CD4-positive, CD25-positive, alpha-beta regulatory T cell (primary cell): ENCODE results near the gene RPL21. TPM values are rescaled to one million over a fixed set of nuclear protein-coding genes. Genes with fewer than 3 reads are reported as not detected.

Experiments
- ATAC-seq, 2 donors: fragments of 150-1000 bp; cut with Tn5 transposase; one replicate each; pipeline ENCODE4 v1.10.0; 2021; ENCODE audit warnings: low read depth in 2 of 2, moderate number of reproducible peaks in 2 of 2, moderate library complexity in 1 of 2
- DNase-seq, 3 donors: peaks; one replicate each; pipeline versions ENCODE4 v3.0.0 to v3.0.0-alpha.2; 2012 to 2022; ENCODE audit warnings: mixed read lengths in 1 of 3
- H3K27ac ChIP-seq: one replicate; pipeline ENCODE4 v1.7.0; 2013; ENCODE audit warnings: mild to moderate bottlenecking, low read length; ENCODE audit not compliant: insufficient read depth, poor library complexity, severe bottlenecking
- H3K27me3 ChIP-seq: one replicate; pipeline ENCODE4 v1.7.0; 2013; ENCODE audit warnings: low read length; ENCODE audit not compliant: control insufficient read depth, insufficient read depth
- H3K36me3 ChIP-seq: one replicate; pipeline ENCODE4 v1.7.0; 2013; ENCODE audit warnings: mild to moderate bottlenecking, low read length, moderate library complexity; ENCODE audit not compliant: control insufficient read depth, insufficient read depth
- H3K4me1 ChIP-seq: 2 replicates; pipeline ENCODE4 v1.7.0; 2013; ENCODE audit warnings: mild to moderate bottlenecking, low read length; ENCODE audit not compliant: insufficient read depth, control insufficient read depth, poor library complexity, severe bottlenecking
- H3K4me3 ChIP-seq: one replicate; pipeline ENCODE4 v1.7.0; 2013; ENCODE audit warnings: low read depth, mild to moderate bottlenecking, low read length, moderate library complexity
- H3K9me3 ChIP-seq, 2 experiments: 1 replicate in 1 of 2; 2 replicates in 1 of 2; pipeline ENCODE4 v1.7.0; 2013; ENCODE audit warnings: low read length in 2 of 2, mild to moderate bottlenecking in 1 of 2, moderate library complexity in 1 of 2; ENCODE audit not compliant: control insufficient read depth in 2 of 2
- H3K27ac Mint-ChIP-seq, 3 donors: one replicate each; pipeline ENCODE4 v1.8.0; 2020 to 2022; ENCODE audit warnings: mild to moderate bottlenecking in 3 of 3, mixed read lengths in 3 of 3, moderate library complexity in 2 of 3
- H3K27me3 Mint-ChIP-seq: one replicate; pipeline ENCODE4 v1.8.0; 2022; ENCODE audit warnings: mild to moderate bottlenecking, mixed read lengths
- H3K36me3 Mint-ChIP-seq: one replicate; pipeline ENCODE4 v1.8.0; 2020; ENCODE audit warnings: mixed read lengths
- H3K4me1 Mint-ChIP-seq, 4 donors: one replicate each; pipeline ENCODE4 v1.8.0; 2020 to 2022; ENCODE audit warnings: mixed read lengths in 4 of 4, mild to moderate bottlenecking in 1 of 4
- H3K4me3 Mint-ChIP-seq, 4 donors: one replicate each; pipeline ENCODE4 v1.8.0; 2020 to 2022; ENCODE audit warnings: mild to moderate bottlenecking in 4 of 4, mixed read lengths in 4 of 4, moderate library complexity in 3 of 4
- H3K9me3 Mint-ChIP-seq, 7 donors: one replicate each; pipeline ENCODE4 v1.8.0; 2020 to 2022; ENCODE audit warnings: mixed read lengths in 7 of 7, mild to moderate bottlenecking in 3 of 7, moderate library complexity in 2 of 7
- polyA plus RNA-seq, 4 donors: library from polyadenylated mRNA; unstranded; fragments of 300-500 nt; fragmentation: Illumina TruSeq; gene quantifications; one replicate each; pipeline ENCODE4 v1.2.3, GENCODE V29; 2021
- total RNA-seq: library from RNA; stranded (reverse); gene quantifications from one replicate; pipeline ENCODE4 v1.2.3, GENCODE V29; 2022

RPL21 gene
- total RNA-seq (1,575 TPM), polyA plus RNA-seq (1,000 to 10,000 TPM; 4,189 to 7,317 (median 5,908) TPM)

- Histone ChIP-seq H3K36me3 (peaks cover 21% of the 10 kb centered on the region), H3K4me1 (peaks cover 33% of the 10 kb centered on the region), H3K9me3 (no peaks in the 10 kb centered on the region), H3K27ac (peak within 1 kb of the TSS; percentile 97), H3K4me3 (peak within 1 kb of the TSS; percentile 99), H3K27me3 (no peaks in the 10 kb centered on the region)
- H3K36me3 Mint-ChIP-seq: peaks cover 19% of the 10 kb centered on the region
- no peaks in the 10 kb centered on the region for H3K27me3 Mint-ChIP-seq
- peak within 1 kb of the TSS; percentile 99 to 100 (median 100) for H3K27ac Mint-ChIP-seq
- no peaks in the 10 kb centered on the region for H3K9me3 Mint-ChIP-seq
- H3K4me1 Mint-ChIP-seq: peaks cover 29 to 64% (median 45%) of the 10 kb centered on the region in 4 donors
- peak within 1 kb of the TSS; percentile 96 to 98 (median 96) for H3K4me3 Mint-ChIP-seq
- ATAC-seq: peak; percentile 95
- peak; percentile 88 to 97 (median 95) for DNase-seq
These were observed at the start of gene RPL21 for GRCh38 chr13:27251166-27252091. RPL21 (plus strand) TSS chr13:27251558; CDS start chr13:27253777, 2,219 bp downstream.

- no peaks in the 10 kb centered on the region for H3K9me3 ChIP-seq
- Mint-ChIP-seq H3K9me3 (no peaks in the 10 kb centered on the region), H3K27me3 (peaks cover 4% of the 10 kb centered on the region), H3K36me3 (no peaks in the 10 kb centered on the region), H3K27ac (no peak overlapping the region), H3K4me1 (peaks cover 0 to 5% (median 0%) of the 10 kb centered on the region in 4 donors), H3K4me3 (no peak overlapping the region)
- H3K36me3 ChIP-seq: no peaks in the 10 kb centered on the region
- ATAC-seq: no peak
- H3K27ac ChIP-seq: no peak overlapping the region
- no peak for DNase-seq
- no peak overlapping the region for H3K4me3 ChIP-seq
- H3K4me1 ChIP-seq: no peaks in the 10 kb centered on the region
- H3K27me3 ChIP-seq: no peaks in the 10 kb centered on the region
These were observed 49.7 kb upstream of the RPL21 start for GRCh38 chr13:27201661-27202060.

GRCh38 chr13:27203186-27203585 lies 48.2 kb upstream of the RPL21 start:
- Mint-ChIP-seq H3K27me3 (no peaks in the 10 kb centered on the region), H3K4me3 (no peak overlapping the region), H3K36me3 (peaks cover 3% of the 10 kb centered on the region), H3K4me1 (peaks cover 0 to 5% (median 0%) of the 10 kb centered on the region in 4 donors), H3K27ac (no peak overlapping the region), H3K9me3 (peaks cover 0 to 2% (median 0%) of the 10 kb centered on the region in 7 donors)
- H3K4me3 ChIP-seq: no peak overlapping the region
- no peak overlapping the region for H3K27ac ChIP-seq
- no peaks in the 10 kb centered on the region for H3K4me1 ChIP-seq
- H3K9me3 ChIP-seq: no peaks in the 10 kb centered on the region
- H3K27me3 ChIP-seq: no peaks in the 10 kb centered on the region
- ATAC-seq: no peak
- no peak for DNase-seq
- H3K36me3 ChIP-seq: no peaks in the 10 kb centered on the region

GRCh38 chr13:27203854-27204253 lies 47.5 kb upstream of the RPL21 start:
- DNase-seq: peak in 1 of 3 donors; percentile 16
- H3K9me3 ChIP-seq: no peaks in the 10 kb centered on the region

GRCh38 chr13:27208514-27208913 lies 42.8 kb upstream of the RPL21 start:
- DNase-seq: no peak
- H3K36me3 Mint-ChIP-seq: peaks cover 5% of the 10 kb centered on the region
- no peaks in the 10 kb centered on the region for H3K27me3 ChIP-seq
- no peak for ATAC-seq
- H3K36me3 ChIP-seq: no peaks in the 10 kb centered on the region
- H3K9me3 ChIP-seq: no peaks in the 10 kb centered on the region
- no peak overlapping the region for H3K27ac Mint-ChIP-seq
- H3K9me3 Mint-ChIP-seq: peaks cover 0 to 4% (median 1%) of the 10 kb centered on the region in 7 donors
- no peak overlapping the region for H3K27ac ChIP-seq
- no peaks in the 10 kb centered on the region for H3K4me1 ChIP-seq
- no peak overlapping the region for H3K4me3 ChIP-seq
- peaks cover 10% of the 10 kb centered on the region for H3K27me3 Mint-ChIP-seq
- peaks cover 0 to 3% (median 0%) of the 10 kb centered on the region in 4 donors for H3K4me1 Mint-ChIP-seq
- no peak overlapping the region for H3K4me3 Mint-ChIP-seq

More at GRCh38 chr13:27203854-27204253, 47.5 kb upstream of the RPL21 start:
- Mint-ChIP-seq H3K36me3 (peaks cover 3% of the 10 kb centered on the region), H3K27me3 (no peaks in the 10 kb centered on the region), H3K4me3 (no peak overlapping the region), H3K9me3 (peaks cover 0 to 4% (median 0%) of the 10 kb centered on the region in 7 donors), H3K4me1 (peaks cover 0 to 5% (median 0%) of the 10 kb centered on the region in 4 donors), H3K27ac (peak overlapping the region in 1 of 3 donors; percentile 82)
- no peak for ATAC-seq
- no peaks in the 10 kb centered on the region for H3K27me3 ChIP-seq
- no peak overlapping the region for H3K4me3 ChIP-seq
- H3K36me3 ChIP-seq: no peaks in the 10 kb centered on the region
- no peak overlapping the region for H3K27ac ChIP-seq
- no peaks in the 10 kb centered on the region for H3K4me1 ChIP-seq

GRCh38 chr13:27211271-27211670 lies 40.1 kb upstream of the RPL21 start:
- no peak for DNase-seq
- Mint-ChIP-seq H3K9me3 (peaks cover 0 to 4% (median 2%) of the 10 kb centered on the region in 7 donors), H3K4me3 (no peak overlapping the region), H3K27ac (no peak overlapping the region), H3K4me1 (peaks cover 0 to 3% (median 0%) of the 10 kb centered on the region in 4 donors), H3K36me3 (peaks cover 13% of the 10 kb centered on the region), H3K27me3 (peaks cover 10% of the 10 kb centered on the region)
- Histone ChIP-seq H3K4me1 (no peaks in the 10 kb centered on the region), H3K9me3 (no peaks in the 10 kb centered on the region), H3K4me3 (no peak overlapping the region), H3K36me3 (no peaks in the 10 kb centered on the region), H3K27me3 (no peaks in the 10 kb centered on the region), H3K27ac (no peak overlapping the region)
- ATAC-seq: no peak

- Mint-ChIP-seq H3K9me3 (peaks cover 0 to 4% (median 2%) of the 10 kb centered on the region in 7 donors), H3K27ac (no peak overlapping the region), H3K27me3 (peaks cover 10% of the 10 kb centered on the region), H3K36me3 (peaks cover 13% of the 10 kb centered on the region), H3K4me1 (peaks cover 0 to 3% (median 0%) of the 10 kb centered on the region in 4 donors), H3K4me3 (no peak overlapping the region)
- H3K4me1 ChIP-seq: no peaks in the 10 kb centered on the region
- H3K4me3 ChIP-seq: no peak overlapping the region
- DNase-seq (no peak), ATAC-seq (no peak)
- H3K27ac ChIP-seq: no peak overlapping the region
- no peaks in the 10 kb centered on the region for H3K9me3 ChIP-seq
- H3K36me3 ChIP-seq: no peaks in the 10 kb centered on the region
- no peaks in the 10 kb centered on the region for H3K27me3 ChIP-seq
These were observed 39.5 kb upstream of the RPL21 start for GRCh38 chr13:27211771-27212364.
